Suprapubic skin (tissue), 4 donors: ENCODE data around the gene CCBE1.

Source experiments
- CTCF ChIP-seq, 2 donors: fragments of 200-600 bp in 1 of 2; fragments of 450-650 bp in 1 of 2; sonication (generic) in 1 of 2; IDR thresholded peaks; one replicate each; pipeline ENCODE4 v1.5.1; 2016 to 2019; ENCODE audit warnings: antibody characterized with exemption in 2 of 2, mild to moderate bottlenecking in 1 of 2, moderate library complexity in 1 of 2
- EP300 ChIP-seq: sonication (generic); formaldehyde crosslinking; IDR thresholded peaks from one replicate; pipeline ENCODE4 v1.6.1; 2017; ENCODE audit warnings: antibody characterized with exemption
- POLR2A ChIP-seq, 2 donors: fragments of 450-650 bp; IDR thresholded peaks; one replicate each; pipeline ENCODE4 v1.6.1; 2017; ENCODE audit warnings: antibody characterized with exemption in 2 of 2, mild to moderate bottlenecking in 2 of 2, moderate library complexity in 2 of 2
- POLR2AphosphoS5 ChIP-seq, 3 donors: sonication (generic); formaldehyde crosslinking; IDR thresholded peaks; one replicate each; pipeline ENCODE4 v1.6.1; 2017; ENCODE audit warnings: antibody characterized with exemption in 3 of 3

DNA sequence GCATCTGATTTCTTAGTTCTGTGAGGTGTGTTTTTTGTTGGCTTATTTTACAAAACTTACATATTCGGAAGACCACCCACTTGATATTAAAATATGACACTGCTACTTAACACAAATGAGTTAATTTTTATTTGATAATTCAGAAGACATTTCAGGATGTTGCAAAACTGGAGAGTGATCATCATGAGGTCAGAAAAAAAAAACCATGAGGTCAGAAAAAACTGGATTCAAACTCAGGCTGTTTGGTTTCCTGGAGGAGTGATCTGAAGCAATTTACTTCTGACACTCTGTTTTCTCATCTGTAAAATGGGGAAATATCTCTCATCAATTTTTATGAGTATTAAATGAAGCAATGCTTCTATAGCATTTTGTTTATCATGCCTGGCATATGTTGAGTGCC, 1.8 kb upstream of the CCBE1 start:
- TF ChIP-seq CTCF (IDR thresholded peaks at IDR 0.05) (no peak), POLR2A (IDR thresholded peaks at IDR 0.05) (no peak), POLR2AphosphoS5 (IDR thresholded peaks at IDR 0.05) (no peak), EP300 (no peak)
